Karpas-422 (cell line): Measurements from ENCODE around the gene WNT10A. TPM values are rescaled to one million over a fixed set of nuclear protein-coding genes. Genes with fewer than 3 reads are reported as not detected.

Experiments used
- DNase-seq: peaks from one replicate; pipeline ENCODE4 v3.0.0-alpha.2; 2015
- H2AFZ ChIP-seq: fragments of 200-600 bp; sonication (generic); 2 replicates; pipeline ENCODE4 v1.6.1; 2014; ENCODE audit warnings: antibody characterized with exemption, low read length, mixed read lengths
- H3K27ac ChIP-seq: fragments of 200-600 bp; sonication (generic); 2 replicates; pipeline ENCODE4 v1.5.1; 2014; ENCODE audit warnings: mild to moderate bottlenecking, low read length, moderate library complexity
- H3K27me3 ChIP-seq: fragments of 200-600 bp; sonication (generic); 2 replicates; pipeline ENCODE4 v1.6.1; 2014; ENCODE audit warnings: low read length, mixed read lengths
- H3K36me3 ChIP-seq: fragments of 200-600 bp; sonication (generic); 2 replicates; pipeline ENCODE4 v1.6.1; 2014; ENCODE audit warnings: low read length, mixed read lengths; ENCODE audit not compliant: insufficient read depth
- H3K4me1 ChIP-seq: fragments of 200-600 bp; sonication (generic); 2 replicates; pipeline ENCODE4 v1.6.1; 2014; ENCODE audit warnings: mild to moderate bottlenecking, low read length, mixed read lengths
- H3K4me2 ChIP-seq: fragments of 200-600 bp; sonication (generic); 2 replicates; pipeline ENCODE4 v1.6.1; 2014; ENCODE audit warnings: low read length, low read depth, mild to moderate bottlenecking; ENCODE audit not compliant: poor library complexity, severe bottlenecking
- H3K4me3 ChIP-seq: fragments of 200-600 bp; sonication (generic); 2 replicates; pipeline ENCODE4 v1.5.1; 2014; ENCODE audit warnings: mild to moderate bottlenecking, antibody characterized with exemption, low read length, mixed read lengths
- H3K79me2 ChIP-seq: fragments of 200-600 bp; sonication (generic); 2 replicates; pipeline ENCODE4 v1.6.1; 2014; ENCODE audit warnings: mild to moderate bottlenecking, low read length, mixed read lengths
- H3K9ac ChIP-seq: fragments of 200-600 bp; sonication (generic); 2 replicates; pipeline ENCODE4 v1.6.0; 2014; ENCODE audit warnings: low read length
- H3K9me2 ChIP-seq: fragments of 200-600 bp; sonication (generic), shearing (Covaris generic); replicated peaks from 2 replicates; pipeline ENCODE4 v1.6.0; 2014; ENCODE audit warnings: mild to moderate bottlenecking, low read length, moderate library complexity; ENCODE audit not compliant: insufficient read depth
- H3K9me3 ChIP-seq: fragments of 300-700, 200-600 bp; sonication (generic); 2 replicates; pipeline ENCODE4 v1.6.1; 2014; ENCODE audit warnings: low read length, mixed read lengths
- H4K20me1 ChIP-seq: fragments of 200-600 bp; sonication (generic); 2 replicates; pipeline ENCODE4 v1.6.1; 2014; ENCODE audit warnings: mild to moderate bottlenecking, antibody characterized with exemption, low read length, low read depth; ENCODE audit not compliant: insufficient read depth
- total RNA-seq: library from RNA; depleted of rRNA; stranded (reverse); fragments of >200 nt; shearing (Covaris generic); gene quantifications from 2 replicates; pipeline ENCODE4 v1.2.3, GENCODE V29; 2014; ENCODE audit warnings: low replicate concordance

Gene WNT10A
- total RNA-seq, 1 experiment from 2014 or later: 2.9 TPM

DNA sequence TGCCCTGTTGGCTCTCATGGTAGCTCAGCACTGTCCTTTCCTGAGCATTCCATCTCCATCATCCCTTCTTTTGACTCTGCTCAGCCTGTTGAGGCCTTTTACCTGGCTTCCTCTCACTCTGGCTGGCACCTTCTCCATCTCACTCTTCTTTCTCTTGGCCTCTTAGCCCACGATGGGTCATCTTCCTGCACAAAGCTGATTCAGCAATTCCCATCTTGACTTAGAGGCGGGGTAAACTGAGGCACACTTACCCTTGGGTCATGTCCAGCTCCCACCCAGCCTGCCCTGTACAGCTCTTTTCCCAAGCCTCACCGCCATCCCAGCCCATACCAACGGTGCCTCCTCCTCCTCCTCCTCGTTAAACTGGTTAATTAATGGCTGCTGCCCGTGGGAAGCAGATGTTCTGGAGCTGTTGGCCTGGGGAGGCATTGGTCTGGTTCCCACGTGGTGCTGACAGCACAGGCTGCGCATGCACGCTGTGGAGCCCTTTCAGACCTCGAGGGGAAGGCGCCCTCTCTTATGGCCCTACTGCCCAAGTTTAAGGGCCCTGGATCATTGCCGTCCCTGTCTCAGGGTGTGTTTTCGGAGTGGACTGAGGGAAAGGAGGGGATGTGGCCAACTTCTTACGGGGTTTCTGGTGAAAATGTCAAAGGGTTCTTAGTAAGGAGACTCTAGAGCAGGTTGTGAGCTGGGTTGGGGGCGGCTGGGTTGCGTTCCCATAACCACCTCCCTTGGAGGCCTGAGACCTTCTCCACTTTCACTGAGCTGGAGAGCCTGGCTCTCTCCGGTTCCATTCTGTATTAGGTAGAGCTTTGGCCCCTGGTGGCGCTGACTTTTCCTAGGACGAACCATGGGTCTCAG lies 10.9 kb downstream of the WNT10A start:
- H3K27ac ChIP-seq: no peak overlapping the region
- H3K4me3 ChIP-seq: no peak overlapping the region
- no peak overlapping the region for H3K4me2 ChIP-seq
- peaks cover 32% of the 10 kb centered on the region for H3K4me1 ChIP-seq
- no peaks in the 10 kb centered on the region for H3K9me3 ChIP-seq
- no peaks in the 10 kb centered on the region for H3K9me2 ChIP-seq
- no peaks in the 10 kb centered on the region for H4K20me1 ChIP-seq
- H3K79me2 ChIP-seq: no peaks in the 10 kb centered on the region
- no peaks in the 10 kb centered on the region for H3K27me3 ChIP-seq
- no peaks in the 10 kb centered on the region for H3K36me3 ChIP-seq
- peak overlapping the region; percentile 76; the same call in 1 of the 2 replicates for H3K9ac ChIP-seq
- H2AFZ ChIP-seq: no peak overlapping the region
- no peak for DNase-seq

DNA sequence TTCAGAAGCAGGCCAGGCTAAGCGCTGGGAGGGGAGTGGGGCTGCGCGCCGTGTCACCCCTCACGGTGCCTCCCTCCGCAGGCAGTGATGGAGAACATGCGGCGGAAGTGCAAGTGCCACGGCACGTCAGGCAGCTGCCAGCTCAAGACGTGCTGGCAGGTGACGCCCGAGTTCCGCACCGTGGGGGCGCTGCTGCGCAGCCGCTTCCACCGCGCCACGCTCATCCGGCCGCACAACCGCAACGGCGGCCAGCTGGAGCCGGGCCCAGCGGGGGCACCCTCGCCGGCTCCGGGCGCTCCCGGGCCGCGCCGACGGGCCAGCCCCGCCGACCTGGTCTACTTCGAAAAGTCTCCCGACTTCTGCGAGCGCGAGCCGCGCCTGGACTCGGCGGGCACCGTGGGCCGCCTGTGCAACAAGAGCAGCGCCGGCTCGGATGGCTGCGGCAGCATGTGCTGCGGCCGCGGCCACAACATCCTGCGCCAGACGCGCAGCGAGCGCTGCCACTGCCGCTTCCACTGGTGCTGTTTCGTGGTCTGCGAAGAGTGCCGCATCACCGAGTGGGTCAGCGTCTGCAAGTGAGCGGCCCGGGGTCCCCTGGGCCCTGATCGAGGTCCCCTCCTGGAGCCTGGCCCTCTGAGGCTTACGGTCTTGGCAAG lies 12.2 kb downstream of the WNT10A start:
- H3K9ac ChIP-seq: peak overlapping the region; percentile 76

DNA sequence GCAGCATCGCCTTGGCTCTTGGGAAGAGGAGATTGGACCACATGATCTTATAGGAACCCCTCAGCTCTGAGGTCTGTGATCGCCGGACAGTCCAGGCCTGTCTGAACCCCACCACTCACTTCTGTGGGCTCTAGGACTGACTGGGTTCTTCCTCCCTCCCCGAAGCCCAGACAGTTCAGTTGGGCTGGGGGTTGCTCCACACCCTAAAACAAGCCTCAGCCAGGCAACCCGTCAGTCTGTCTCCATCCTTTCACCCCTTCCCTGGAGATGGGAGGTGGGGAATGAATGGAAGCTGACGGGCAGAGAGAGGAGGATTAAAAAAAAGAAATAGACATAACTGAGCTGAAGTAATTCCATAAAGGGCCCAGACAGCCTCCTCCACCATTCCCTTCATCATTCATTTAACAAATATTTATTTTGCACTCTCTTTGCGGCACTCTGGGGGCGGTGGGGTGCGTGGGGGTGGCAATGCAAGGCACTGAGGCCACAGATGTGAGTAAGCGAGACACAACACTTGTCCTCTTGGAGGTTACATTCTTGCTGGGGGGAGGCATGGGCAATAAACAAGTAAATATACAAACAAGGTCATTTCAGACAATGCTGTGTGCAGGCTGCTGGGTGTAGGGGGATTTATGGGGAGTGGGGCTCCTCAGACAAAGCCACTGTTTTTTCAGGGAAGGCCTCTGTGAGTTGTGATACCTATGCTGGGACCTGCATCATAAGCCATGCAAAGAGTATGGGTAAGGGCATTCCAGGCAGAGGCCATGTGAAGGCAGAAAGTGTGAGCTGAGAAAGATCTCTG lies 12.9 kb downstream of the WNT10A start:
- H3K4me2 ChIP-seq: peak overlapping the region; percentile 82
- DNase-seq: no peak
- peak overlapping the region; percentile 78 for H2AFZ ChIP-seq
- peak overlapping the region; percentile 70 for H3K4me3 ChIP-seq
- H3K27me3 ChIP-seq: no peaks in the 10 kb centered on the region
- H3K79me2 ChIP-seq: no peaks in the 10 kb centered on the region
- H3K36me3 ChIP-seq: no peaks in the 10 kb centered on the region
- H4K20me1 ChIP-seq: 0 out of 2 replicates have a peak, but pooled peaks cover 5% of the 10 kb centered on the region
- H3K4me1 ChIP-seq: peaks cover 39% of the 10 kb centered on the region
- no peaks in the 10 kb centered on the region for H3K9me2 ChIP-seq
- H3K9me3 ChIP-seq: no peaks in the 10 kb centered on the region
- peak overlapping the region; percentile 76 for H3K9ac ChIP-seq
- no peak overlapping the region for H3K27ac ChIP-seq

More for the DNA sequence above, 12.2 kb downstream of the WNT10A start:
- Histone ChIP-seq H4K20me1 (0 out of 2 replicates have a peak, but pooled peaks cover 4% of the 10 kb centered on the region), H3K36me3 (no peaks in the 10 kb centered on the region), H3K4me2 (peak overlapping the region; percentile 82), H3K79me2 (no peaks in the 10 kb centered on the region), H3K9me3 (no peaks in the 10 kb centered on the region), H3K4me1 (peaks cover 36% of the 10 kb centered on the region), H3K27me3 (no peaks in the 10 kb centered on the region), H3K4me3 (peak overlapping the region; percentile 70), H3K9me2 (no peaks in the 10 kb centered on the region), H2AFZ (peak overlapping the region; percentile 81), H3K27ac (no peak overlapping the region)
- DNase-seq: peak; percentile 94

- H3K9me3 ChIP-seq: no peaks in the 10 kb centered on the region
- peaks cover 39% of the 10 kb centered on the region for H3K4me1 ChIP-seq
- H3K9ac ChIP-seq: peak overlapping the region; percentile 76
- no peak for DNase-seq
- H3K9me2 ChIP-seq: no peaks in the 10 kb centered on the region
- H2AFZ ChIP-seq: no peak overlapping the region
- peak overlapping the region; percentile 70; the same call in 1 of the 2 replicates for H3K4me3 ChIP-seq
- no peaks in the 10 kb centered on the region for H3K27me3 ChIP-seq
- H3K36me3 ChIP-seq: no peaks in the 10 kb centered on the region
- peak overlapping the region; percentile 82 for H3K4me2 ChIP-seq
- H3K79me2 ChIP-seq: no peaks in the 10 kb centered on the region
- H3K27ac ChIP-seq: no peak overlapping the region
- H4K20me1 ChIP-seq: 0 out of 2 replicates have a peak, but pooled peaks cover 5% of the 10 kb centered on the region
Measured at GRCh38 chr2:218894151-218894879, 13.7 kb downstream of the WNT10A start.

- no peak overlapping the region for H3K4me3 ChIP-seq
- peaks cover 39% of the 10 kb centered on the region for H3K4me1 ChIP-seq
- no peak overlapping the region for H3K27ac ChIP-seq
- H3K9ac ChIP-seq: no peak overlapping the region
- no peak overlapping the region for H3K4me2 ChIP-seq
- no peaks in the 10 kb centered on the region for H3K36me3 ChIP-seq
- no peaks in the 10 kb centered on the region for H3K9me3 ChIP-seq
- no peaks in the 10 kb centered on the region for H3K27me3 ChIP-seq
- no peaks in the 10 kb centered on the region for H3K9me2 ChIP-seq
- H3K79me2 ChIP-seq: no peaks in the 10 kb centered on the region
- H4K20me1 ChIP-seq: 0 out of 2 replicates have a peak, but pooled peaks cover 5% of the 10 kb centered on the region
- H2AFZ ChIP-seq: no peak overlapping the region
- no peak for DNase-seq
Measured at GRCh38 chr2:218894880-218895157, 14.2 kb downstream of the WNT10A start.

GRCh38 chr2:218895326-218895725 lies 14.7 kb downstream of the WNT10A start:
- no peak overlapping the region for H3K4me2 ChIP-seq
- H3K36me3 ChIP-seq: no peaks in the 10 kb centered on the region
- no peak overlapping the region for H3K9ac ChIP-seq
- no peak overlapping the region for H3K4me3 ChIP-seq
- H3K27ac ChIP-seq: no peak overlapping the region
- peaks cover 39% of the 10 kb centered on the region for H3K4me1 ChIP-seq
- no peak overlapping the region for H2AFZ ChIP-seq
- 0 out of 2 replicates have a peak, but pooled peaks cover 5% of the 10 kb centered on the region for H4K20me1 ChIP-seq
- no peaks in the 10 kb centered on the region for H3K27me3 ChIP-seq
- no peaks in the 10 kb centered on the region for H3K9me3 ChIP-seq
- no peak for DNase-seq
- H3K79me2 ChIP-seq: no peaks in the 10 kb centered on the region
- no peaks in the 10 kb centered on the region for H3K9me2 ChIP-seq

DNA sequence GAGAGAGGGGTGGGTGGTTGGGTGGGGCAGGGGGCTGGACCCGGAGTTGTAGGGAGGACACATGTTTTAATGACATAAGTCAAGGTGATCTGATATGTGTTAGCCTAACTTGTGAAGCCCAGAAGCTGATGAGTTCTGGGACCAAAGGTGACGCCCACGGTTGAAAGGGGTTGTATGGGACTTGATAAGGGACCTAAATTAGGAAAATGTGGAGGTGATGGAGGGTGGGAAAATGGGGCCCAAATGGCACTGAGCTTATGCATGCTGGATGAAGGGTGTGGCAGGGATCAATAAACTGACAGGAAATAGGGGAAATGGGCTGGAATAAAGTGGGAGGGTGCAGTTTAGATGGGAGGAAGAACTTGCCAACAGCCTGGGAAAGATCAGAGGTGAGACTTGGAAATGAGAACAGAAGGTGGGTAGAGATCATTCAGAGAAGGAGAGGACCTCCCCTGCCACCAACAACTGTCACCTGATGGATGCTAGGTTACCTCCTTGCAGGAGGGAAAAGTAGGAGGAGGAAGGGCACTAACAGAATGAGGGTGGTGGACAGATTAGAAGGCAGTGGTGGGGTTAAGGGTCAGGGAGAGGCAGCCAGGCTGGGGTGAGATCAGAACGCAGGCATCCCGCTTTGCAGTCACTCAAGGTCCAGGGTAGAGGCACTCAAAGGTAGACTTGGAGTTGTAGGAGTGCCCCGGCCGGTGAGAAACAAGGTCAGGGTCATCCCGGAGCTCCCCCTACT lies 15.3 kb downstream of the WNT10A start:
- no peaks in the 10 kb centered on the region for H3K36me3 ChIP-seq
- H3K9ac ChIP-seq: peak overlapping the region; percentile 32
- H3K27ac ChIP-seq: no peak overlapping the region
- no peak overlapping the region; the same call in 1 of the 2 replicates for H2AFZ ChIP-seq
- H4K20me1 ChIP-seq: 0 out of 2 replicates have a peak, but pooled peaks cover 5% of the 10 kb centered on the region
- DNase-seq: no peak
- peaks cover 39% of the 10 kb centered on the region for H3K4me1 ChIP-seq
- no peaks in the 10 kb centered on the region for H3K27me3 ChIP-seq
- peak overlapping the region; percentile 67 for H3K4me2 ChIP-seq
- no peaks in the 10 kb centered on the region for H3K9me3 ChIP-seq
- no peaks in the 10 kb centered on the region for H3K79me2 ChIP-seq
- H3K4me3 ChIP-seq: peak overlapping the region; percentile 53; the same call in 1 of the 2 replicates
- H3K9me2 ChIP-seq: no peaks in the 10 kb centered on the region
